GM18870 (cell line): Measurements from ENCODE around the gene MAP4K2.

Source experiments
- ATAC-seq: cut with Tn5 transposase; IDR thresholded peaks from one replicate; pipeline ENCODE4 v1.9.1; 2021; ENCODE audit warnings: moderate library complexity; ENCODE audit not compliant: unreplicated experiment

The MAP4K2 gene

DNA sequence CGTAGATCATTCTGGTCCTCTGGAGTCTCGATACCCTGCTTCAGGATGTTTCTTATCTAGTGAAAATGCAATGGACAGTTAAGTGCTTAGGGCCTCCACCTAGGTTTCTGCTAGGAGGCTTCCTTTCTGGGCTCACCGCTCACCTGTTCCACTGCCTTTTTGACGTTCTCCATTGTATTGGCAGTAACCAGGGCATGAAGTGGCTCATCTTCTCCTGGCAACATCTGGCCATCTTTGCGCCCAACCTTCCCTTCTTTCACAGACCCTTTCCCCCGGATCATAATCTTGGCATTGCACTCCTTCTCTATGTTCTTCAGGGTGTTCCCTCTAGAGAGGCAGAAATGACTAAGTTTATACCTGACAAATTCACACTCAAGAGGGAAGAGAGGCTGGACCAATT lies 33.7 kb downstream of the MAP4K2 start:
- ATAC-seq: no peak

GRCh38 chr11:64768300-64768694 lies 34.7 kb downstream of the MAP4K2 start:
- ATAC-seq: no peak

- no peak for ATAC-seq
Measured at GRCh38 chr11:64767344-64768299, 35.4 kb downstream of the MAP4K2 start.

DNA sequence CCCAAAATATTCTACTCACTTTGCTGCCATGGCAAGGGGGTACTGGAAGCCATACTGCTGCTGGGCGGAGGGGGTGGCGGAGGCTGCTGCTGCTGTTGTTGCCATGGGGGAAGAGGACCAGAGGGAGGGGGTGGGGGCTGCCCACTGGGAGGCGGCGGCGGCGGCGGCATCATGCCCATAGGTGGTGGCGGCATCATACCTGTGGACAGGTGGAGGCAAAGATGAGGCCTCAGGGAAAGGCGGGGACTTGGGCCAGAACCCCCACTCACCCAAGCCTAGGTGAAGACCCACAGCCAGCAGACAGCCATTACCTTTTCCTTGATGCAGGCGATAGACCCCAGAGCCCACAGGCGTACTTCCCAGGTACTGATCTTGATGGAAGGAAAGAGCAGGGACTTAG lies 36.1 kb downstream of the MAP4K2 start:
- no peak for ATAC-seq

- ATAC-seq: no peak
Measured at GRCh38 chr11:64765851-64766665, 37.0 kb downstream of the MAP4K2 start.

- ATAC-seq: no peak
Measured at GRCh38 chr11:64765291-64765850, 37.6 kb downstream of the MAP4K2 start.

DNA sequence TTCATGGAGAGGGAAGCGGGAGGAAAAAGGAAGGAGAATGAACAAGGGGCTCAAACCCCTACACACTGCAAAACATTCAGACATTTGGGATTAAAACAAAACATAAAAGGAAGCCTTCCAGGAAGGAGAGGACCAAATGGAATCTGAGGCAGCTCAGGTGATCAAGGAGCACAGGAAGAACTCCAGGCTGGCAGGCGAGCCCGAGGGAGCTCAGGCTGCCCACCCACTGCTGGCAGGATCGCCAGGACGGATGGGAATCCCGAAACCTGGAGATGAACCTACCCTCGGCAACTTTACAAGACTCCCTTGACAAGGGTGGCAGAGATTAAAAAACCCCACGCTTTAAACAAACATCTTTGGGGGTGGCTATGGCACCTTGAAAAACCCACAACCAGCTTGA lies 38.3 kb downstream of the MAP4K2 start:
- no peak for ATAC-seq

GRCh38 chr11:64764040-64764611 lies 38.9 kb downstream of the MAP4K2 start:
- ATAC-seq: no peak

GRCh38 chr11:64763526-64764039 lies 39.4 kb downstream of the MAP4K2 start:
- no peak for ATAC-seq

- no peak for ATAC-seq
Measured at GRCh38 chr11:64762674-64763525, 40.1 kb downstream of the MAP4K2 start.

GRCh38 chr11:64762277-64762673 lies 40.7 kb downstream of the MAP4K2 start:
- ATAC-seq: no peak

DNA sequence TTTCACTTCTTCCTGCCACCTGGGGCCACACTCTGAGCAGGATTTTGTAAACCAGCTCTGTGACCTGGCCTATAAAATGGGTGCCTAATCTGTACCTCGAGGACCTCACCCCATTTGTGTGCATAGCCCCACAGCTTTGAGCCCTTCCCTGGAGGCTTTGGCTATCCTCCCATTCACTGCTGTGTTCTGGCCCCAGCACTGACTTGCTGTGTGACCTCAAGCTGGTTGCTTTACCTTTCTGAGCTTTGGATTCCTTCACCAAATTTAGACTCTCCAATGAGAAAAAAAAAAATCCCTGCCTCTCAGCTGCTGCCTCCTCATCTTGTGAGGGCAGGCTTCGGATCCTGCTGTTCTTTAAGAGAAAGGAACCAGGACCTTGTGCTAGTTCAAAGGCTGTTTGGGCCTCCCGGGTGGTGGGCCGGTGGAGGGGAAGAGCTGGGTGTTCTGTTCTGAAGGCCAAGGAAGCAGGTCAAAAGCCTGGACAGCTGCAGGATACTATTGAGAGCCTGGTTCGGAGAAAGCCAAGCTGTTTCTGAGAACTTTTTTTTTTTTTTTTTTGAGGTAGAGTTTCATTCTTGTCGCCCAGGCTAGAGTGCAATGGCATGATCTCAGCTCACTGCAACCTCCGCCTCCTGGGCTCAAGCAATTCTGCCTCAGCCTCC lies 42.1 kb downstream of the MAP4K2 start:
- no peak for ATAC-seq

DNA sequence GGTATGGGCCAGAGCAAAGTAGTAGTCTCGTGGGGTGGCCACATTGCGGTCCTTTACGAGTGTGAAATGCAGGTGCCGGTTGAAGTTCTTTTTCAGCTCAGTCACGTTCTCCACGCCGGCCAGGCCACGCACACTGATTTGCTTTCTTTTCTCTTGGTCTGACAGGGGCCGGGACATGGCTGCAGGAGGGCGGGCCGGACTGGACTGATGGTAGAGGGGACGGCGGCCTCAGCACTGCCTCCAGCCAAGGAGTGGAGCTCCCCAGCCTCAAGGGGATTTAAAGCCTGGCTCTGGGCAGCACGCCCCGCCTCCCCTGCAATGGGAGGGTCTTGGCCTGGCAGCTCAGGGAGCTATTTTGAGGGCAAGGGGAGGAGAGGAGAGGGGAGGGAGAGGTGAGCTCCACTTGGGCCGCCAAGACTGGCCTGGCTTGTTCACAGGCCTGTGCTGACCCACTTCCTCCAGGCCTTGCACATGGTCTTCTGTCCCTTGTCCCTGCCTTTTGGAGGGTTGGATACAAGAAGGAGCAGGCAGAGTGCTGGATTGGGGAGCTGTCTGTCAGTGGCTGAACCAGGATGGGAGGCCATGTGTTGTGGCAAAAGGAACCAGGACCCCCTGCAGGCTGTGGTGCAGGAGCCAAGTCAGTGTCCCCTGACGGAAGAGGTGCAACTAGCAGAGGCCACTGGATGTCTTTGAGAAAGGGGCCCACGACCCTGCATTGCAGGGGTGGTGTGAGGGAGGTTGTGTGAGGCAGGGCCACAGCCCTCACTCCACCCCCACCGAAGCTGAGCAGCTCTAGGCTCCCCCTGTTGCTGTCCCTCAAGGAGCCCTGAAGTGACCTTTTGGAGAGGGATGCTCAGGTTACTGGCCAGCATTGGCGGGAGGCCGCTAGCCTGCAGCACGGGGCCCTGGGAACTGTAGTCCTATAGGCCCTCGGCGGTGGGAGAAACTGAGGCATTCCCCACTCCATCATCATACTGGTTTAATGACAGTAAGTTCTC lies 43.0 kb downstream of the MAP4K2 start, which contains the start of gene PYGM:
PYGM (minus strand) TSS at position 253 of the 998 bp plus-strand sequence; CDS start at position 177, 76 bp downstream.
- ATAC-seq: no peak

- no peak for ATAC-seq
Measured at GRCh38 chr11:64759131-64759721, 43.8 kb downstream of the MAP4K2 start.

- ATAC-seq: no peak
Measured at GRCh38 chr11:64758330-64759079, 44.5 kb downstream of the MAP4K2 start.

DNA sequence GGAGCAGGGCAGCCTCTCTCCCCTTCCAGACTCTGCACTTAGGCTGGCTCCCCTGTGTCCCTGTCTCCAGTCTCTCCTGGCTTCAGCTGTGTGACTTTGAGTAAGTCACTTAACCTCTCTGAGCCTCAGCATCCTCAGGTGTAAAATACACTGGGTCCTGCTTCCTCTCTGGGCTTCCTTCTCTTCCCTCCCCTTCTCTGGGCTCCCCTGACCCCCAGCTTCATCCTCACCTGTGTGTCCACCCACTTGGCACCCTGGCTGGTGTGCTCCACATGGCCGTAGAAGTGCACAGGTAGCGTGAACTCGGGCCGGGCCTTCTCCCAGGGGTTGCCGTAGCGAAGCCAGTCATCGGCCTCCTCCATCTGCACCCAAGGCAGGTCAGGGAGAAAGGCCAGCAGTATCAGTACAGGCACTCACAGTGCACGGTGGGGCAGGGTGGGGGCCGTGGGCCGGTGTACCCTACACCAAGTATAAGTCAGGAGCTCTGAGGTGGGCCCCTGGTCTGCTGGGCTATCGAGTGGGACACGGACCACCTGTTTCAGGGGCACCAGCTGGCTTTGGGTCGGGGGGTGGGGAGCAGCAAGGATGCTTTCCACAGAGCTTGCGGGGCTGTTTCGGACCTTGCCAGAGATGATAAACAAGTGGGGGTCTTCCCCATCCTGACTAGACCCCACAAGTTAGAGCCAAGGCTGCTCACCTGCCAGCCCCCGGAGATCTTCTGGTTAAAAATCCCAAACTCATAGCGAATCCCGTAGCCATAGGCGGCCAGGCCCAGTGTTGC lies 45.3 kb downstream of the MAP4K2 start:
- ATAC-seq: no peak
